ENCODE measurements around the gene GPATCH2. TPM values are rescaled to one million over a fixed set of nuclear protein-coding genes. Genes with fewer than 3 reads are reported as not detected.

The GPATCH2 gene
- total and polyA plus RNA-seq, 2 donors (not counting 1 experiment from before 2014, with no cell fraction given) = 10.5 to 22.0 TPM

GRCh38 chr1:217469983-217470382 is 160.9 kb downstream of the GPATCH2 start:
- Histone ChIP-seq H3K36me3 (ENCODE audit: control insufficient read depth, insufficient read depth, low read length) (no peaks in the 10 kb centered on the region), H3K9me3 (ENCODE audit: control insufficient read depth, insufficient read depth, low read depth, low read length) (no peaks in the 10 kb centered on the region), H2AFZ (ENCODE audit: low read length) (no peak overlapping the region), H4K20me1 (ENCODE audit: control insufficient read depth, extremely low read depth, insufficient read depth, low read length) (no peaks in the 10 kb centered on the region), H3K27me3 (ENCODE audit: control insufficient read depth, insufficient read depth, low read length) (no peaks in the 10 kb centered on the region), H3K79me2 (ENCODE audit: control insufficient read depth, insufficient read depth, low read length) (no peaks in the 10 kb centered on the region), H3K4me2 (ENCODE audit: extremely low read depth, insufficient read depth, low read length) (no peak overlapping the region), H3K27ac (ENCODE audit: insufficient read depth, low read length) (no peak overlapping the region), H3K9ac (ENCODE audit: insufficient read depth, low read length) (no peak overlapping the region), H3K4me1 (ENCODE audit: control insufficient read depth, extremely low read depth, insufficient read depth, low read length) (no peaks in the 10 kb centered on the region), H3K4me3 (replicated peaks in 1 of 4; ENCODE audit: control extremely low read depth in 1 of 4, insufficient read depth in 1 of 4, low read depth in 3 of 4, low read length in 4 of 4) (no peak overlapping the region)
- DNase-seq (ENCODE audit: low read depth in 2 of 2) = no peak
- TF ChIP-seq CTCF (conservative IDR thresholded peaks at IDR 0.05 in 1 of 2, IDR thresholded peaks at IDR 0.05 in 1 of 2; ENCODE audit: low read depth in 1 of 2, low read length in 2 of 2) = no peak
- TF ChIP-seq EZH2 (IDR thresholded peaks at IDR 0.05; ENCODE audit: low read length, missing control alignments) = no peak

GRCh38 chr1:217465102-217465501 is 165.8 kb downstream of the GPATCH2 start:
- H3K27me3 ChIP-seq (ENCODE audit: control insufficient read depth, insufficient read depth, low read length) = no peaks in the 10 kb centered on the region
- no peaks in the 10 kb centered on the region for H3K9me3 ChIP-seq (ENCODE audit: control insufficient read depth, insufficient read depth, low read depth, low read length)
- no peak overlapping the region for H3K27ac ChIP-seq (ENCODE audit: insufficient read depth, low read length)
- no peaks in the 10 kb centered on the region for H3K4me1 ChIP-seq (ENCODE audit: control insufficient read depth, extremely low read depth, insufficient read depth, low read length)
- no peaks in the 10 kb centered on the region for H3K36me3 ChIP-seq (ENCODE audit: control insufficient read depth, insufficient read depth, low read length)
- H3K4me3 ChIP-seq (replicated peaks in 1 of 4; ENCODE audit: control extremely low read depth in 1 of 4, insufficient read depth in 1 of 4, low read depth in 3 of 4, low read length in 4 of 4) = no peak overlapping the region
- DNase-seq (ENCODE audit: low read depth in 2 of 2) = no peak
- H2AFZ ChIP-seq (ENCODE audit: low read length) = no peak overlapping the region
- no peak for TF ChIP-seq CTCF (conservative IDR thresholded peaks at IDR 0.05 in 1 of 2, IDR thresholded peaks at IDR 0.05 in 1 of 2; ENCODE audit: low read depth in 1 of 2, low read length in 2 of 2)
- no peak for TF ChIP-seq EZH2 (IDR thresholded peaks at IDR 0.05; ENCODE audit: low read length, missing control alignments)
- no peak overlapping the region for H3K9ac ChIP-seq (ENCODE audit: insufficient read depth, low read length)
- no peaks in the 10 kb centered on the region for H3K79me2 ChIP-seq (ENCODE audit: control insufficient read depth, insufficient read depth, low read length)
- H3K4me2 ChIP-seq (ENCODE audit: extremely low read depth, insufficient read depth, low read length) = no peak overlapping the region
- H4K20me1 ChIP-seq (ENCODE audit: control insufficient read depth, extremely low read depth, insufficient read depth, low read length) = no peaks in the 10 kb centered on the region

- DNase-seq (ENCODE audit: low read depth in 2 of 2) = no peak
- Histone ChIP-seq H3K4me2 (ENCODE audit: extremely low read depth, insufficient read depth, low read length) (no peak overlapping the region), H3K4me1 (ENCODE audit: control insufficient read depth, extremely low read depth, insufficient read depth, low read length) (no peaks in the 10 kb centered on the region), H3K4me3 (replicated peaks in 1 of 4; ENCODE audit: control extremely low read depth in 1 of 4, insufficient read depth in 1 of 4, low read depth in 3 of 4, low read length in 4 of 4) (no peak overlapping the region), H3K79me2 (ENCODE audit: control insufficient read depth, insufficient read depth, low read length) (no peaks in the 10 kb centered on the region), H3K27ac (ENCODE audit: insufficient read depth, low read length) (no peak overlapping the region), H3K9me3 (ENCODE audit: control insufficient read depth, insufficient read depth, low read depth, low read length) (no peaks in the 10 kb centered on the region), H2AFZ (ENCODE audit: low read length) (no peak overlapping the region), H3K9ac (ENCODE audit: insufficient read depth, low read length) (no peak overlapping the region), H4K20me1 (ENCODE audit: control insufficient read depth, extremely low read depth, insufficient read depth, low read length) (no peaks in the 10 kb centered on the region), H3K36me3 (ENCODE audit: control insufficient read depth, insufficient read depth, low read length) (no peaks in the 10 kb centered on the region), H3K27me3 (ENCODE audit: control insufficient read depth, insufficient read depth, low read length) (no peaks in the 10 kb centered on the region)
- TF ChIP-seq CTCF (conservative IDR thresholded peaks at IDR 0.05 in 1 of 2, IDR thresholded peaks at IDR 0.05 in 1 of 2; ENCODE audit: low read depth in 1 of 2, low read length in 2 of 2) (no peak), EZH2 (IDR thresholded peaks at IDR 0.05; ENCODE audit: low read length, missing control alignments) (no peak)
Observed at GRCh38 chr1:217462666-217463065, 168.2 kb downstream of the GPATCH2 start.

Data from fibroblast of lung (primary cell).